COLO829 (cell line): ENCODE data around the gene GUF1.
A peak's percentile ranks its signal among the peaks of the same experiment; 100 is the strongest.

ENCODE experiments used
- DNase-seq: peaks from one replicate; pipeline ENCODE4 v3.0.0; 2012; ENCODE audit warnings: low spot score

The GUF1 gene

DNA sequence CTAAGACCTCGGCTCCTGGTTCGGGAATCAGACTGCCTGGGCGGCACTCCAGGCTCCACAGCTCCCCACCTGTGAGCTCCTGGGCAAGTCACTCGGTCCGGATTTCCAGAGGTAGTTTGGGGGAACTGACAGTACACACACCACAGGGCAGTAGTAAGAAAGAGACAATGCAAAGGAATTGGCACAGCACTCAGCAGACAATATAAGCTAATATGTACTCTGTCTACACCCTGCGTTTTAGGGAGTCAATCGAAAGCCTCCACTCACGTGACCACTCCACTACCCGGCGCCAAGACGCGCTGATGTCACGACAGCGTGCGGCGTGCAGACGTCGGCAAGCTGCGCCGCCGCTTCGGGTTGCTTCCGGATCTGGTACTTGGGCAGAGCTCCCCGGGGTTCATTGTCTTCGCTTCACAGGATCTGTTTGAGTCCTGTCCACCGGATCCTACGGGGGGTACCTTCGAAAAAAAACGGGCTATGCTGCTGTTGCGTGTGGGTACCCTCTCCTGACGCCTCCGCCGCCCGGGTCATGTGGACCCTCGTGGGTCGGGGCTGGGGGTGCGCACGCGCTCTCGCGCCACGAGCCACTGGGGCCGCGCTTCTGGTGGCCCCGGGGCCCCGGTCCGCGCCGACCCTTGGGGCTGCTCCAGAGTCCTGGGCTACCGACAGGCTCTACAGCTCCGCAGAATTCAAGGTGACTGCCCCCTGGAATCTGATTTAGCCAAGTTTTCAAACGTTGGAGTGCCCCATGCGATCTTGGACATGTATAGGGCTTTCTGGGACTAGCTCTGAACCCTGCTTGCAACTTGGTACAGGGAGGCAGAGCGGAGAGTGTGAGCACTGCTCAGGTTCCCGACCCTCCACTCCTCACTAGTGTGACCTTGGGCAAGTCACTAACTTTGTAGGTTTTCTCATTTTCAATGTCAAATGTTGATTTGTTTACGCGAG lies at the start of gene GUF1:
Gene GUF1 (plus strand): TSS at position 327 of the 948 bp plus-strand sequence. CDS start 203 bp downstream, at position 530.
- DNase-seq, result peak; percentile 71

DNA sequence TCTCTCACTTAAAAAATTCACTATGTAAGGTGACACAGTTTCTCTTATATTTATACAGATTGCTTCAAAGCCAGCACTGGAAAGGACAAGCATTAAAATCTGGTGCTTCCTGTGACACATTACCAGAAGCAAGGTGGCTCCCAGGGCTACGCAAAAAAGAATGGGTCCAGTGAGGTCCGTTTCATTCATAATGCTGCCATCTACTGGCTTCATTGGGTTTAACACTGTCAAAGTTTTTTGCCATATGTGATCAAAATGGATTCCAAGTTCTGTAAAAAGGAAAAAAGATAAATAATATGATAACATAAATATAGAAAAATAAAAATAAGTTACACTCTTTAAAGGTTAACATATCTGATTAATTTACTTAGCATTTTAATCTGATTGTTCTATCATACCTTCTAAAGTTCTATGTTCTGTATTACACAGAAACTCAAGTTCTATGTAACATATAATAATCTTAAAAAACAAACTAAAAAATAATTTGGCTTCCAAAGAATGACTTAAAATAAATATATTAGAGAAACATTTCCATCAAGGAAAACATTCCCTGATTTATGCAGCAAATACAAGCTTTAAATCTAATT lies 48.8 kb upstream of the GUF1 start:
- DNase-seq, result peak; percentile 21

GRCh38 chr4:44632089-44632488 lies 46.1 kb upstream of the GUF1 start:
- DNase-seq, result no peak

GRCh38 chr4:44632733-44633132 lies 45.5 kb upstream of the GUF1 start:
- no peak for DNase-seq

- DNase-seq, result no peak
These were observed 40.1 kb upstream of the GUF1 start for GRCh38 chr4:44638091-44638490.

GRCh38 chr4:44646151-44646550 lies 32.1 kb upstream of the GUF1 start:
- DNase-seq, result no peak

- no peak for DNase-seq
These were observed 26.8 kb upstream of the GUF1 start, which contains the start of gene YIPF7 for GRCh38 chr4:44651425-44651824. Gene YIPF7 (minus strand): TSS chr4:44651625. CDS start chr4:44650100, 1,525 bp downstream.

DNA sequence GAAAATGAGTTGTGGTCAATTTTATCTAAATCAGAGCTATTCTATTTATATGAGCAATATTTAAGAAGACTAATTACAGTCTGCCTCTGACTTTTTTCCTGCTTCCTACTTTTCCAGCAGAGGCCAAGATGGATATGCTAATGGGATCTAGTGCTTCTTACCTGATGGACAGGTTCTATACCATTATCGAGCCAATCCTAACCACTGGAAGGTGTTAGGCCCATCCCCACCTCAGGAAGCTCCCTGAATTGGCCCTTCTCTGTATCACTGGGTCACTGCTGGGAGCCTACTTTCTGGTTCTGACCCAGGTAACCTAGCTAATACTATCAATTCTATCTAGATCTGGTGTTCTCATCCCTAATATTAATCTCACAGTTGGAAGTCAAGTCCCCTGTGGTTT lies 26.2 kb upstream of the GUF1 start:
- no peak for DNase-seq

DNA sequence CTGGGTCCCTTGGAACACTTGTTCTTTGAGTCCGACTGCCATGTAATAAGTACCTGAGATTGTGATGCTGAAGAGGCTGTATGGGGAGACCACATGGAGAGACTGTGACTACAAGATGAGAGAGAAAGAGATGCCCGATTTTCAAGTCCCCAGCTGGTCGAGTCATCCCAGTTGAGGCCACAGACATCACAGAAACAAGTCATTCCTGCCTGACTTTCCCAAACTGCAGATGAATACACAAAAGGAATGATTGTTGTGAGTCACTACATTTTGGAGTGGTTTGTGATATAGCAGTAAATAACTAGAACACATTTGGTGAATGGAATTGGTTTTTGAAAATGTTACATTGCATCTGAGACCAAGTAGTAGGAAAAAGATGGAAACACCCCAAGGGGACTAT lies 17.8 kb upstream of the GUF1 start:
- peak; percentile 8 for DNase-seq

- DNase-seq, result peak; percentile 4
These were observed 16.1 kb upstream of the GUF1 start for GRCh38 chr4:44661940-44662622.

DNA sequence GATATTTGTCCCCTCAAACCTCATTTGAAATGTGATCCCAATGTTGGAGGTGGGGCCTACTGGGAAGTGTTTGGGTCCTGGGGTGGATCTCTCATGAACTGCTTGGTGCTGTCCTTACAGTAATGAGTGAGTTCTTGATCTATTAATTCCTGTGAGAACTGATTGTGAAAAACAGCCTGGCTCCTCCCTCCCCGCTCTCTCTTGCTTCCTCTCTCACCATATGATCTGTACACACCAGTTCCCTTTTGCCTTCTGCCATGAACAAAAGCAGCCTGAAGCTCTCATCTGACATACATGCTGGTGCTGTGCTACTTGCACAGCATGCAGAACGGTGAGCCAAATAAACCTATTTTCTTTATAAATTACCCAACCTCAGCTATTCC lies 15.6 kb upstream of the GUF1 start:
- no peak for DNase-seq

DNA sequence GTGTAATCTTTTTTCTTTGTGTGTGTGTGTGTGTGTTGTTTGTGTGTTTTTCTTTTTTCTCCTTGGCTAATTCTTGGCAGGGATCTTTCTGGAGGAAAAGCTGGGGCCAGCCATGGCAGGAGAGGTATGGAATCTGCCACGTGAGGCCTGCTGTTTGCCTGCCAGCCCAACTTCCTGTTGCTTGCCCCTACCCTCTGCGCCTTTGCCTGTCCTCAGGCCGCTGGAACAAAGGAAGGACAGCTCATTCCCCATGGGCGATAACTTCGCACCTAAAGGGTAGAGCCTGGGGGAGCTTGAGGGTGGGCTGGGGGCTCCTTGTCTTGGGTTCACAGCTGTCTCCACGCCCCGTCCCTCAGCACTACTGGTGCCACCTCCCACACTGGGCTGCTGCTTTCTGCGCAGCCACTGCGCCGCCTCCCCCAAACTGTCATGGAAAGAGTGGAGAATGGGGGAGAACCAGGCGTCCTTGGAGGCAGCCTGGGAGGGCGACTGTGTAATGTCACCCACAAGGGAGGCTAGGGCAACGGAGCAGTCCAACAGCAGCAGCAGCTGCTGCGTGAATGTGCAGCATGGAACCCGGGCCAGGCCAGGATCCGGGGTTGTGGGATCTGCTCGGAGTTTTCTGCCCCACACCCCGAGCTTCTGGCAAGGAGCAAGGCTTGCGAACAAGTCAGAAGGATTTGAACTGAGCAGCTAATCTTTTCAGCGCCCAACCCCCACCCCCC lies 14.5 kb upstream of the GUF1 start:
- DNase-seq, result no peak

GRCh38 chr4:44668526-44668925 lies 9.7 kb upstream of the GUF1 start:
- DNase-seq, result no peak

GRCh38 chr4:44670506-44671199 lies 7.6 kb upstream of the GUF1 start:
- DNase-seq, result no peak

- DNase-seq, result no peak
These were observed 6.6 kb upstream of the GUF1 start for GRCh38 chr4:44671636-44672035.

DNA sequence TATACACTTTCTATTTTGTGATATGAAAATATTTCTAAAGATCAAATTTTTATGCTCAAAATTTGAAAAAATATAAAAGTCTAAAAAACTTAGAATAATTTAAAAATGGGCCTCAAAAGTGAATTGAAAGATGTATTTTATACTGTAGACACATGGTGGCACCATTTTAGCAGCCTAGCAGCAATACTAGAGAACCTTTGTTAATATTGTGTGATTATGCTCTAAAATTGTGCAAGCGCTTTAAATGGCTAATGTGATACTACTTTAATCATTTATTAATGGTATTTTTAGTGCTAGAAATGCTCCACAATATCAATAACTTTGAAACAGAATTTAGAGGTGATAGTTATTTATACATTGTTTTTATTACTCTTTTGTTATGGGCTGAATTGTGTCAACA lies 3.7 kb upstream of the GUF1 start:
- no peak for DNase-seq

DNA sequence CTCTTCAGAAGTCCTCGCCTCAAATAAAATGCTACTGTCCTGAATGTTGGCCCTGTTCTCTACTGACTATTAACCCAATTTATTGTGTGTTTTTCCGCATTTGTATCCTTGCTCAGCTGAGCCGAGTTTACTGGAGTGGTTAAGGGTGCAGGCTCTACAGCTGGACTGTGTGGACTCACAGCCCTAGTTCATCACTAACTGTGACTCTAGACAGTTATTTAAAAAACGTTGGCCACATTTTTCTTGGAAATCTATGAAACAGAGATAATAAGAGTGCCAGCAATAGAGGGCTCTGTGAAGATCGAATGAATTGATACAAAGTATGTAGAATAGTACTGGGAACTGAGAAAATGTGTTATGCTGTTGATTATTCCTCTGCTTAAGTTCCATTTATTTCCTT lies 2.9 kb upstream of the GUF1 start:
- no peak for DNase-seq

- no peak for DNase-seq
These were observed 840 bp downstream of the GUF1 start for GRCh38 chr4:44679060-44679459.

- DNase-seq, result no peak
These were observed 6.4 kb downstream of the GUF1 start for GRCh38 chr4:44684648-44685047.

DNA sequence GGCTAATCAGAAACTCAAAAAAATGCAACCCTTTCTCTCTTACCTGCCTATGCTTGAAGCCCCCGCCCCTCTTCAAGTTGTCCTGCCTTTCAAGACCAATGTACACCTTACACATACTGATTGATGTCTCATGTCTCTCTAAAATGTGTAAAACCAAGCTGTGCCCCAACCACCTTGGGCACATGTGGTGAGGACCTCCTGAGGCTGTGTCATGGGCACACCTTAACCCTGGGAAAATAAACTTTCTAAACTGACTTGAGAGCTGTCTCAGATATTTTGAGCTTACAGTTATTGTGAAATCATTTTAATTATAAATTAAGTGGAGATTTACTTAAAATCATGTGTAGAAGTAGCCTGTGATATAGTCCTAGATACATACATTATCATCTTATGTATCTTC lies 22.2 kb downstream of the GUF1 start:
- no peak for DNase-seq

- no peak for DNase-seq
These were observed 22.8 kb downstream of the GUF1 start for GRCh38 chr4:44701037-44701436.

GRCh38 chr4:44704673-44705072 lies 26.5 kb downstream of the GUF1 start:
- no peak for DNase-seq
